Esophagus squamous epithelium (tissue), 5 donors: Measurements from ENCODE around the gene CACNA2D2. TPM values are rescaled to one million over a fixed set of nuclear protein-coding genes. Genes with fewer than 3 reads are reported as not detected.

Experiments
- DNase-seq: peaks from one replicate; lab custom pipeline; 2025; lab: John Stamatoyannopoulos, UW
- H3K27ac ChIP-seq, 4 donors: fragments of 200-600 bp; sonication (generic); one replicate each; pipeline ENCODE4 v1.5.1; 2016 to 2019; ENCODE audit warnings: mild to moderate bottlenecking in 1 of 4
- H3K27me3 ChIP-seq, 4 donors: fragments of 200-600 bp; sonication (generic); 1 replicate in 3 of 4; 2 replicates in 1 of 4; pipeline versions ENCODE4 v1.5.1 to v1.6.0; 2017 to 2021; ENCODE audit warnings: antibody characterized with exemption in 1 of 4
- H3K36me3 ChIP-seq, 3 donors: fragments of 200-600 bp; sonication (generic); one replicate each; pipeline ENCODE4 v1.5.1; 2016 to 2019
- H3K4me1 ChIP-seq, 3 donors: fragments of 200-600 bp; sonication (generic); one replicate each; pipeline ENCODE4 v1.5.1; 2017 to 2019
- H3K4me3 ChIP-seq, 4 donors: fragments of 200-600 bp; sonication (generic); 1 replicate in 3 of 4; 2 replicates in 1 of 4; pipeline ENCODE4 v1.5.1; 2016 to 2019; ENCODE audit warnings: mild to moderate bottlenecking in 2 of 4, moderate library complexity in 1 of 4
- H3K9me3 ChIP-seq, 3 donors: fragments of 200-600 bp; sonication (generic); one replicate each; pipeline ENCODE4 v1.5.1; 2016 to 2019
- POLR2A ChIP-seq, 4 donors: fragments of 450-650 bp; IDR thresholded peaks; one replicate each; pipeline ENCODE4 v1.6.1; 2017; ENCODE audit warnings: antibody characterized with exemption in 4 of 4, mild to moderate bottlenecking in 4 of 4, moderate library complexity in 3 of 4
- whole genome bisulfite sequencing, 2 donors: methylation state at CpG; one replicate each; pipeline ENCODE4 v1.1.5; 2018; 5-methylcytosine and 5-hydroxymethylcytosine counted together
- intact Hi-C: fragments of 100-400 bp; cut with DNase I; formaldehyde crosslinking; loops from one replicate; pipeline ENCODE4 v1.15.0; 2022
- total RNA-seq, 4 donors: library from RNA; depleted of rRNA; stranded (reverse); fragments of >200 nt; gene quantifications; one replicate each; pipeline ENCODE4 v1.1.0, GENCODE V29; 2016
- TF ChIP-seq, protein P1 (sequence below), 6 experiments: fragments of 450-650 bp in 4 of 6; fragments of 200-600 bp in 2 of 6; sonication (generic) in 2 of 6; IDR thresholded peaks; one replicate each; pipeline ENCODE4 v1.5.1; 2016 to 2019; ENCODE audit warnings: antibody characterized with exemption in 6 of 6, mild to moderate bottlenecking in 4 of 6, moderate library complexity in 4 of 6
- donor health status: DM: yes; HTN: yes; CAD: no.

Gene CACNA2D2
- under 1 TPM in 3 of 4 donors, not detected in 1; 0.18 to 0.57 (median 0.35) TPM for total RNA-seq

DNA sequence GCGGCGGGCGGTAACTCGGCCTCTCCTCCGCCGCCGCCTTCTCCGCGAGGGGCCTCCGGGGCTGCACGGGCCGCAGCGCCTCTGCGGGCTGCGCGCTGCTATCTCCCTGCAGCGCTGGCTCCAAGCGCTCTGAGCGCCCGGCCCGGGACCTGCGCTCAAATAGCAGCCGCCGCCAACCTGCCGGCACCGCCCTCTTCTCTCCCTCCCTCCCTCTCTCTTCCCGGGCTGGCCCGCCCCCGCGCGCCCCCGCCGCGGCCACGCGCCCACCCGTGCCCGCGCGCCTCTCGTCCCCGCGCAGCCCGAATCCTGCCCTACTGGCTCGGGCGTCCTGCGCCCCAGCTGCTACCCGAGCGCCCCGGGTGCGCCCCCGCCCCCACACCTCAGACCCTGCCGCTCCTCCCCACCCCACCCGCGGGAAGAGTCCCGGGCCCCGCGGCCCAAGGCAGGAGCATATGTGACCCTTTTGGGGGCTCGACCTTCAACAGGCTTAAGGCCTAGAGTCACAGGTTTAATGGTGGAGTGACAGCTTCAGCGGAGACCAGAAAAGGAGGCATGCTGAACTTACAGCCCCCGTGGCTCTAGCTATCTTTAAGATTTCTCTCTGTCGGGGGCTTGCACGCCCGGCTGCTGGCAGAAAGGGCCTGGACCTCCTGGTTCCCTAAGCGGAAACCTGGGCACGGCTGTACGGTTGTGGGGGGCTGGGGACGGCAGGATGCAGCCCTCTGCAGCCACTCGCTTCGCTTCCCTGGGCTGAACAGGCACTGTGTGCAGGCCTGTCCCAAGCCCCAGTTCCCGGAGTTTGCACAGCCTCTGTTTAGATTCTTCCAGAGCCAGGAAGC lies at the start of gene CACNA2D2:
Gene CACNA2D2 (minus strand): TSS at position 131 of the 839 bp plus-strand sequence. CDS start 211 bp downstream, outside the sequence.
- H3K27me3 ChIP-seq = peaks cover 0 to 66% (median 4%) of the 10 kb centered on the region in 4 donors
- no peaks in the 10 kb centered on the region for H3K36me3 ChIP-seq
- peaks cover 0 to 22% (median 8%) of the 10 kb centered on the region in 3 donors for H3K4me1 ChIP-seq
- DNase-seq = no peak
- peak in 2 of 4 donors; percentile 19 to 26 for TF ChIP-seq POLR2A (IDR thresholded peaks at IDR 0.05)
- TF ChIP-seq, protein P1, sequence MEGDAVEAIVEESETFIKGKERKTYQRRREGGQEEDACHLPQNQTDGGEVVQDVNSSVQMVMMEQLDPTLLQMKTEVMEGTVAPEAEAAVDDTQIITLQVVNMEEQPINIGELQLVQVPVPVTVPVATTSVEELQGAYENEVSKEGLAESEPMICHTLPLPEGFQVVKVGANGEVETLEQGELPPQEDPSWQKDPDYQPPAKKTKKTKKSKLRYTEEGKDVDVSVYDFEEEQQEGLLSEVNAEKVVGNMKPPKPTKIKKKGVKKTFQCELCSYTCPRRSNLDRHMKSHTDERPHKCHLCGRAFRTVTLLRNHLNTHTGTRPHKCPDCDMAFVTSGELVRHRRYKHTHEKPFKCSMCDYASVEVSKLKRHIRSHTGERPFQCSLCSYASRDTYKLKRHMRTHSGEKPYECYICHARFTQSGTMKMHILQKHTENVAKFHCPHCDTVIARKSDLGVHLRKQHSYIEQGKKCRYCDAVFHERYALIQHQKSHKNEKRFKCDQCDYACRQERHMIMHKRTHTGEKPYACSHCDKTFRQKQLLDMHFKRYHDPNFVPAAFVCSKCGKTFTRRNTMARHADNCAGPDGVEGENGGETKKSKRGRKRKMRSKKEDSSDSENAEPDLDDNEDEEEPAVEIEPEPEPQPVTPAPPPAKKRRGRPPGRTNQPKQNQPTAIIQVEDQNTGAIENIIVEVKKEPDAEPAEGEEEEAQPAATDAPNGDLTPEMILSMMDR (IDR thresholded peaks at IDR 0.05) = no peak
- peak within 1 kb of the TSS in 3 of 4 donors; percentile 21 to 64 (median 59) for H3K27ac ChIP-seq
- 3 to 40% methylated on average over 2 to 7 of the region's 71 CpGs for WGBS, 2 donors
- H3K9me3 ChIP-seq = no peaks in the 10 kb centered on the region
- intact Hi-C loops = no loop called here
- peak within 1 kb of the TSS; percentile 30 to 78 (median 50) for H3K4me3 ChIP-seq

DNA sequence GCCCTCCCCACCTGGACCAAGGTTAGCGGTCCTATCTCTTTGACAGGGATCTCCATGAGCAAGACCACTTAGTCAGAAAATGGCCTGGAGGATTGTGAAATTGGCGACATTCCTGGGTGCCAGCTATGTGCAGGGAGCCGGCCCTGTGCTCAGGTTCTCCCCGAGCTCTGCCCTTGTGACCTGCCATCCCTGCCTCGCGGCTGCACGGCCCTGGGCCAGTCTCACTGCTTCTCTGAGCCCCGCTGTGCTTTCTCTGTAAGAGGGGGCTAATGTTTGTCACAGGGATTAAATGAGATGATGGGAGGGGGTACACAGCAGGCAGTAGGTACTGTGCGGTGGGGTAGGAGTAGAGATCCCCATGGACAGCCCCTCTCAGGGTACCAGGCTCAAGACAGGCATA lies 49.2 kb upstream of the CACNA2D2 start:
- no peaks in the 10 kb centered on the region for H3K4me1 ChIP-seq
- intact Hi-C loops = no loop called here
- H3K4me3 ChIP-seq = no peak overlapping the region
- no peaks in the 10 kb centered on the region for H3K36me3 ChIP-seq
- peaks cover 0 to 21% (median 0%) of the 10 kb centered on the region in 4 donors for H3K27me3 ChIP-seq
- WGBS, 2 donors = 56 to 67% methylated on average over 5 of the region's 9 CpGs
- no peak for DNase-seq
- H3K9me3 ChIP-seq = no peaks in the 10 kb centered on the region
- TF ChIP-seq, protein P1 (IDR thresholded peaks at IDR 0.05) = no peak
- no peak for TF ChIP-seq POLR2A (IDR thresholded peaks at IDR 0.05)
- H3K27ac ChIP-seq = no peak overlapping the region

DNA sequence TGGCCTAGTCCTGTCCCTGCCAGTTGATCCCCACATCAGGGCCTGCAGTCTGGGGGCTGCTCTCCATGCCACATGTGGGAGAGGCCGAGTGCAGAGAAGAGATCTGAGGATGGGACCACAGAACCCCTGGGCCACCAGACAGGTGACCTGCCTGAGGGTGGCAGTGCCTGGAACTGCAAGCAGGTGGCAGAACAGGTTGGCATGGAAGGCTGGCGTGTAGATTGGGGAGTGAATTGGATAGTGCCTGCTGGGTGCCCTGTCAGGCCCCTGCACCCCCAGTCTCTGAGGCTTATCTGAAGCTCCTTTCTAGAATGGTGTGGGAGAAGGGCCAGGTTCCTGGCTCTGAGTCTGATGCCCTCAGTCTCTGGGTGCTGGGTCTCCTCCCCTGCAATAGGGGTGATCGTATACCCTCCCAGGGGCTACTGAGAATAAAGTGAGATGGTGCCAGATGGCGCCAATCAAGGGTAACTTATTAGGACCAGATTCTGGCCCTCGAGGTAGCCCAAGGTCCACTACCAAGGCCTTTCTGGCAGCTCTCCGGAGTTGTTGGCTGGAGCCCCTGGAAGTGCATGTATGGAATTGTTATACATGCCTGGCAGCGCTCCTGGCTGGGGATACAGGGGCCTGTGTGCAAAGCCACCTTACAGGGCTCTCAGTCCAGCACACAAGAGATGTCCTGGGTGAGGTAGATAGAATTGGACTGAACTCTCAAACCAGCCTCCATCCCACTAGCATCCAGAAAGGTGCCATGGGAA lies 48.4 kb upstream of the CACNA2D2 start:
- WGBS, 2 donors = 66 to 79% methylated on average over 2 to 4 of the region's 7 CpGs
- Histone ChIP-seq H3K27me3 (peaks cover 0 to 17% (median 0%) of the 10 kb centered on the region in 4 donors), H3K27ac (no peak overlapping the region), H3K36me3 (no peaks in the 10 kb centered on the region), H3K4me3 (no peak overlapping the region), H3K9me3 (no peaks in the 10 kb centered on the region), H3K4me1 (no peaks in the 10 kb centered on the region)
- intact Hi-C loops = no loop called here
- TF ChIP-seq POLR2A (IDR thresholded peaks at IDR 0.05) = no peak
- TF ChIP-seq, protein P1 (IDR thresholded peaks at IDR 0.05) = peak in 3 of 6 experiments; percentile 11 to 25 (median 15)
- no peak for DNase-seq

DNA sequence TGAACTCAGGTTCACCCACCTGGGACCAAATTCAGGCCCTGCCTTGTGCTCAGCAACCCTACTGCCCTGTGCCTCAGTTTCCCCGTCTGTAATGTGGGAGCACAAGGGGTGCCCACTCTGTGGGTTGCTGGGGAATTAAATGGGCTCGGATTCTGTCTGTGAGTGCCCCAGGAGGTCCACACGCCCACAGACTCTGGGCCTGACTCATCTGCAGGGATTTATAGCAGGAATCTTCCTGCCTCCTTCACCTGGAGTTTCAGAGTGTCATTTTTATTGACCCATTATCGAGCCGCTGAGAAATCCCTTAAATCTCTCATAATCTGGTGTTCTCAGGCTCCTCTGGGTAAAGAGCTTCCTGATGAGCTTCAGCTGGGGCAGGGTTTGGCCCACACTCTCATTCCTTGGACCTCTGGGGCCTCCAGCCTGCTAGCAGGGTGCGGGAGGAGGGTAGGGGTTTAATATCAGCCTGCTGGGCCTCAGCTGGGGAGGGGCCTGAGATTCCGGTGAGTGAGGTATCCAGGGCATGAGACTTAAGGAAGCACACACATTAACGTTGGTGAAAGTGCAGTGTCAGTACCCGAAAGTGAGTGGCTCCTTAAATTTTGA lies 47.7 kb upstream of the CACNA2D2 start:
- 40 to 49% methylated on average over 4 to 7 of the region's 9 CpGs for WGBS, 2 donors
- no peaks in the 10 kb centered on the region for H3K9me3 ChIP-seq
- no peak overlapping the region for H3K27ac ChIP-seq
- intact Hi-C loops = no loop called here
- no peaks in the 10 kb centered on the region for H3K36me3 ChIP-seq
- no peaks in the 10 kb centered on the region for H3K4me1 ChIP-seq
- TF ChIP-seq POLR2A (IDR thresholded peaks at IDR 0.05) = no peak
- TF ChIP-seq, protein P1 (IDR thresholded peaks at IDR 0.05) = no peak
- H3K4me3 ChIP-seq = no peak overlapping the region
- no peak for DNase-seq
- peaks cover 0 to 16% (median 0%) of the 10 kb centered on the region in 4 donors for H3K27me3 ChIP-seq
